ENCODE measurements around the gene HINT1. TPM values are rescaled to one million over a fixed set of nuclear protein-coding genes. Genes with fewer than 3 reads are reported as not detected.
"Not testable (repeated sequence)": the region's sequence is repeated elsewhere in the genome, so short reads cannot be mapped to it uniquely, and the experiment has no call there.

Gene HINT1
- total RNA-seq, 2 experiments from 2014 or later, result 372 to 379 TPM

DNA sequence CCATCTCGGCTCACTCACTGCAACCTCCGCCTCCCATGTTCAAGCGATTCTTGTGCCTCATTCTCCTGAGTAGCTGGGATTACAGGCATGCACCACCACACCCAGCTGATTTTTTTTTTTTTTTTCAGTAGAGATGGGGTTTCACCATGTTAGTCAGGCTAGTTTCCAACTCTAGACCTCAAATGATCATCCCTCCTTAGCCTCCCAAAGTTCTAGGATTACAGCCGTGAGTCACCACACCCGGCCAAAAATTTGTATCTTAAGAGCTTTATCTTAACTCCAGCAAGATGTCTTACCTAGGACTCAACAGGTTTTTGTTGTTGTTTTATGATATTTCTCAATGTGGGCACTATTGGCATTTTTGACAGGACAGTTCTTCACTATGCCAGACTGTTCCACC is 33.6 kb upstream of the HINT1 start:
- intact Hi-C loops (cut with micrococcal nuclease), result no loop called here
- Mint-ChIP-seq H3K9me3 (no peaks in the 10 kb centered on the region), H3K4me3 (no peak overlapping the region), H3K27me3 (ENCODE audit: low read depth) (no peaks in the 10 kb centered on the region), H3K27ac (no peak overlapping the region), H3K36me3 (ENCODE audit: low read depth) (peaks cover 6% of the 10 kb centered on the region), H3K4me1 (ENCODE audit: low read depth) (peaks cover 14% of the 10 kb centered on the region)
- CTCF ChIA-PET, result interaction anchor here (0.6 to 0.7 kb wide), 2 partner anchors 28 to 612 kb away, joined by 3 to 6 read pairs; no protein-coding TSS in a partner anchor
- DNase-seq, result no peak

DNA sequence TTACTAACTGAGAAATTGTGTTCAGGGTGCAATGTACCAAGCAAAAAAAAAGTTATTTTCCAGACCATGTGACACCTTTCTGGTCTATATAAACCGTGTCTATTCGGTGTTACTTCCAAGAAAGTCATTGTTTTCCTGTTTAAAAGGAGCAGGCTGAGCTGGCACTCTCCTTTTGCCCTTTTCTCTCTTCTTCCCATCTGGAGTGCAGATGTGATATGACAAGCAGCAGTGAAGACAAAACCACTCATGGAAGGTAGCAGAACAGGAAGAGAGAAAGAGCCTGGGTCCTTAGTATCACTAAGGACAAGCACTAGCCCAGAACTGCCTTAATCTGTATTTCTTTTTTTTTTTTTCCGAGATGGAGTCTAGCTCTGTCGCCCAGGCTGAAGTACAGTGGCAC is 31.3 kb upstream of the HINT1 start:
- DNase-seq, result no peak
- CTCF ChIA-PET, result no interaction called here
- Mint-ChIP-seq H3K36me3 (ENCODE audit: low read depth) (peaks cover 3% of the 10 kb centered on the region), H3K4me3 (no peak overlapping the region), H3K9me3 (no peaks in the 10 kb centered on the region), H3K27me3 (ENCODE audit: low read depth) (no peaks in the 10 kb centered on the region), H3K4me1 (ENCODE audit: low read depth) (peaks cover 17% of the 10 kb centered on the region), H3K27ac (no peak overlapping the region)
- intact Hi-C loops (cut with micrococcal nuclease), result no loop called here

DNA sequence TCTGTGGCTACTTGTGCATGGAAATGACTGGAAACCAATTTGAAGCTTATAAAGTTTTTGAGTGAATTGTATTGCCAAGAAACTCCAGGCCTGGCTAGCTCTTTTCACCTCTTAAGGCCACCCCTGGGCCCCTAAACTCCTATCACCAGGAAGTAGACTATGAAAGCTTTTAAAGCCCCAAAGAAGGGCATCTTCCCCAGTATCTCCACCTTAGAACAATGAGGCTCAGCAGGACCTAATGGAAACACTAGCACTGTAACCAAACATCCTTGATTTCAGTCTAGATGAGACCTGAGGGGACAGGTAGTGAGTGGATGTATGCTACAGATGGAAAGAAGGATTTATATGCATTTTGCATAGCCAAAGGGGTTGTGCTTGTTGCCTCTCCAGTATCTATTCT is 30.6 kb upstream of the HINT1 start:
- no peaks in the 10 kb centered on the region for H3K27me3 Mint-ChIP-seq (ENCODE audit: low read depth)
- DNase-seq, result no peak
- H3K4me1 Mint-ChIP-seq (ENCODE audit: low read depth), result peaks cover 17% of the 10 kb centered on the region
- H3K36me3 Mint-ChIP-seq (ENCODE audit: low read depth), result peaks cover 3% of the 10 kb centered on the region
- CTCF ChIA-PET, result interaction anchor here (0.5 kb wide), 1 partner anchor 355 kb away, joined by 5 read pairs; no protein-coding TSS in a partner anchor
- H3K27ac Mint-ChIP-seq, result no peak overlapping the region
- H3K4me3 Mint-ChIP-seq, result no peak overlapping the region
- no peaks in the 10 kb centered on the region for H3K9me3 Mint-ChIP-seq
- intact Hi-C loops (cut with micrococcal nuclease), result no loop called here

DNA sequence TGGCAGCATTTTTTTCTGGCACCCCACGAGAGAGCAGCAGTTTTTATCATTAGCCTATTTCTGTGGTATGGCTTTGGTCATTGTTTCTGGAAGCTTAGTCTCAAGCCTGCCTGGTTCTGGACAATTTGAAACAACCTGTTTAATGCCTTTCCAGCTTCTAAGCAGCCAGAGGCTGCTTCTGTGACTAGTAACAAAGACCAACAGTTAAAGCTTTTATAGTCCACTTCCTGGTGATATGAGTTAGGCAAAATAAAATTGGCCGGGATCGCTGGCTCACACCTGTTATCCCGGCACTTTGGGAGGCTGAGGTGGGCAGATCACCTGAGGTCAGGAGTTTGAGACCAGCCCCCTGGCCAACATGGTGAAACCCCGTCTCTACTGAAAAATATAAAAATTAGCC is 29.7 kb upstream of the HINT1 start:
- CTCF ChIA-PET, result interaction anchor here (1.0 kb wide), 1 partner anchor 20 kb away, joined by 4 read pairs; no protein-coding TSS in a partner anchor
- no peak for DNase-seq

DNA sequence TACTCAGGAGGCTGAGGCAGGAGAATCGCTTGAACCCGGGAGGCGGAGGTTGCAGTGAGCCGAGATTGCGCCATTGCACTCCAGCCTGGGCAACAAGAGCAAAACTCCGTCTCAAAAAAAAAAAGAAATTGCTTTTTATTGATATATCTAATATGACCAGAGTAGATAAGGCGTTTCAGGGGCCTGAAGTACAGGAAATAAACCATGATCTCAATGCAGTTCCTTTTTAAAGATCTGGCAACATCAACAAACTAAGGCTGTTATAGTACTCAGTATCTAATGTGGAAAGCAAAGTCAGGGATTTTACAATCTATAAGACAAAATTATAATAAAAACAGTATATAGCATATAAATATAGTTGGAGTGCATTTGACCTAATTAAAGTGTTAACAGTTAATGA is 28.8 kb upstream of the HINT1 start:
- H3K27me3 Mint-ChIP-seq (ENCODE audit: low read depth); DNase-seq; H3K9me3 Mint-ChIP-seq; H3K4me3 Mint-ChIP-seq; H3K36me3 Mint-ChIP-seq (ENCODE audit: low read depth); H3K27ac Mint-ChIP-seq; CTCF ChIA-PET: not testable (repeated sequence)
- intact Hi-C loops (cut with micrococcal nuclease), result loop anchor here (2.0 kb wide), 1 partner anchor 17 kb away; no protein-coding TSS in a partner anchor
- H3K4me1 Mint-ChIP-seq (ENCODE audit: low read depth), result peaks cover 17% of the 10 kb centered on the region

More for the DNA sequence above, 29.7 kb upstream of the HINT1 start:
- Mint-ChIP-seq H3K9me3 (no peaks in the 10 kb centered on the region), H3K27ac (no peak overlapping the region), H3K36me3 (ENCODE audit: low read depth) (peaks cover 1% of the 10 kb centered on the region), H3K4me3 (no peak overlapping the region), H3K4me1 (ENCODE audit: low read depth) (peaks cover 17% of the 10 kb centered on the region), H3K27me3 (ENCODE audit: low read depth) (no peaks in the 10 kb centered on the region)
- intact Hi-C loops (cut with micrococcal nuclease), result no loop called here

DNA sequence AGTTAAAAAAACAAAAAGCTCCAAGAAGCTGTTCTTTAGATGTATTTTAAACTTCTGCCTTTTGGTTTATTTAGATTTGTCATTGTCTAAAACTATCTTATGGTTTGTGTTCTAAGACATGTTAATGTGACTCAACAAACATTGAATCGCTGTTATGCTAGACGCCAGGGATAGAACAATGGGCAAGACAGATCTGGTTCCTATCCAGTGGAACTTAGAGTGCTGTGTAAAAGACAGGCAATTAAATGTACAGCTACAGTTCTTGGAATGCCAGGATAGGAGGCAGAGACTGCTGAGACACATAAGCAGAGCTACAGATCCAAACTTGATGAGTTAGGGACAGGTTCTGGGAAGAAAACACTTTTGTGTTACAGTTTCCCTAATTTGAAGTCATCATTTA is 28.1 kb upstream of the HINT1 start:
- no peaks in the 10 kb centered on the region for H3K27me3 Mint-ChIP-seq (ENCODE audit: low read depth)
- DNase-seq, result no peak
- H3K36me3 Mint-ChIP-seq (ENCODE audit: low read depth), result peaks cover 12% of the 10 kb centered on the region
- peaks cover 15% of the 10 kb centered on the region for H3K4me1 Mint-ChIP-seq (ENCODE audit: low read depth)
- H3K4me3 Mint-ChIP-seq, result no peak overlapping the region
- intact Hi-C loops (cut with micrococcal nuclease), result loop anchor here (2.0 kb wide), 1 partner anchor 16 kb away; no protein-coding TSS in a partner anchor
- H3K27ac Mint-ChIP-seq, result no peak overlapping the region
- CTCF ChIA-PET, result no interaction called here
- H3K9me3 Mint-ChIP-seq, result no peaks in the 10 kb centered on the region

DNA sequence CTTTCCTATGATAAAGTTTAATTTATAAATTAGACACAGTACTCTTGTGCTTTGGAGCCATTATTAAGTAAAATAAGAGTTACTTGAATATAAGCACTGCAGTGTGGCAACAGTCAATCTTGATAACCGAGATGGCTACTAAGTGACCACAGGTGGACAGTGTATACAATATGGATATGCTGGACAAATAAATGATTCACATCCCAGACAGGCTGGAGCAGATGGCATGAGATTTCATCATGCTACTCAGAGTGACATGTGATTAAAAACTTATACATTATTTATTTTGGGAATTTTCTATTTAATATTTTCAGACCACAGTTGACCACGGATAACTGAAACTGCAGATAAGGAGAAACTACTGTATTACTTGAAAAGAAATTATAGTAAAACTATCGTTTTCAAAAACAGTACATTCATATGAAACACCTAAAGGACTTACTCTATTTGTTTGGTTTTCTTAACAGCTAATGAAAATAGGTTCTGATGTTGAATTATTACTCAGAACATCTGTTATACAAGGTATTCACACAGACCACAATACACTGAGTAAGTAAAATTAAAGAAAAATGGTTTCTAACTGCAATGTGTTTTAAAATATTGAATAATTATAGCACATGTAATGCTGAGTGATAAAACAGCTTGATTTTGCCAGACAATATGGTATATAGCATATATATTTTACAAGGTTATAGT is 21.7 kb upstream of the HINT1 start:
- no peak for DNase-seq
- H3K27ac Mint-ChIP-seq, result no peak overlapping the region
- no peaks in the 10 kb centered on the region for H3K9me3 Mint-ChIP-seq
- intact Hi-C loops (cut with micrococcal nuclease), result no loop called here
- H3K36me3 Mint-ChIP-seq (ENCODE audit: low read depth), result peaks cover 19% of the 10 kb centered on the region
- CTCF ChIA-PET, result no interaction called here
- no peak overlapping the region for H3K4me3 Mint-ChIP-seq
- H3K4me1 Mint-ChIP-seq (ENCODE audit: low read depth), result peaks cover 2% of the 10 kb centered on the region
- no peaks in the 10 kb centered on the region for H3K27me3 Mint-ChIP-seq (ENCODE audit: low read depth)

DNA sequence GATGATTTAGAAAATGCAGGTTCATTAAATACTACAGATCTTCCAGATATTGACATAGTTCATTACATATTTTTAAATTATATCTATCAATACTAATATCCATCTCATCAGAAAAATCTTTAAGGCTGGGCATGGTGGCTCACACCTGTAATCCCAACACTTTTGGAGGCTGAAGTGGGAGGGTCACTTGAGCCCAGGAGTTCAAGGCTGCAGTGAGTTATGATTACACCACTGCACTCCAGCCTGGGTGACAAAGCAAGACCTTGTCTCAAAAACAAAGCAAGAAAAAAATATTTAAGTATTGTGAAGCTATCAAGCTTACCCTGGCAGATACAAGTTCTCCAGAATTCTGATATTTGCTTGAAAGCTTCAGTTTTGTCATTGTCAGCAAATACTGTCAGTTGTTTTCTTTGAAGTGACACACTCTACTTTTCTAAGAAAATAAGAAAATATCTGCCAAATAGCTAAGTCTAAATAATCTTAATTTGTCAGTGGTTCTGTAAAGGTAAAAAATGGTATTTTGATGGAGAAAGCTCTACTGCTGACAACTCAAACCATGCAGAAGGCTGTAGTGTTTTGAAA is 20.6 kb upstream of the HINT1 start:
- Mint-ChIP-seq H3K4me3 (no peak overlapping the region), H3K27ac (no peak overlapping the region), H3K9me3 (no peaks in the 10 kb centered on the region), H3K27me3 (ENCODE audit: low read depth) (no peaks in the 10 kb centered on the region), H3K4me1 (ENCODE audit: low read depth) (no peaks in the 10 kb centered on the region), H3K36me3 (ENCODE audit: low read depth) (peaks cover 20% of the 10 kb centered on the region)
- DNase-seq, result no peak
- intact Hi-C loops (cut with micrococcal nuclease), result no loop called here
- CTCF ChIA-PET, result no interaction called here

DNA sequence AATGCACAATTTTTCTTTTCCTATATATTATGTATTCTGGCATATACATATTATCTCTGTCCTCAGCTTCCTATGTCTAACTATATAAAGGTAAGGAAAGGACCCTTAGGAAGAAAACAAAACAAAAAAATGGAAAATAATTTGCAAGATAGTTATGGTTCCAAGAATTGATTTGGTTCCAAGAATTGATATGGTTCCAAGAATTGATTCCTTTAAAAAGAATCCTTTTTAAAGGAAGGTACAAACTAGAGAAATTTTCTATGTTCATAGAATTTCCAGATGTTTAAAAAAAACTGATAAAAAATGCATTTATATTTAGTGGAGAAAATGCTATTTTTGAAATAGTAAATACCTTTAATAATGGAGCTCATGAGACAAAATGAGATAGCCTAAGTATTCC is 17.8 kb upstream of the HINT1 start:
- intact Hi-C loops (cut with micrococcal nuclease), result no loop called here
- Mint-ChIP-seq H3K27me3 (ENCODE audit: low read depth) (no peaks in the 10 kb centered on the region), H3K27ac (no peak overlapping the region), H3K4me1 (ENCODE audit: low read depth) (peaks cover 5% of the 10 kb centered on the region), H3K4me3 (no peak overlapping the region), H3K36me3 (ENCODE audit: low read depth) (peaks cover 6% of the 10 kb centered on the region), H3K9me3 (no peaks in the 10 kb centered on the region)
- no peak for DNase-seq
- CTCF ChIA-PET, result interaction anchor here (0.6 to 0.8 kb wide), 2 partner anchors 69 to 188 kb away, joined by 3 read pairs; no protein-coding TSS in a partner anchor

DNA sequence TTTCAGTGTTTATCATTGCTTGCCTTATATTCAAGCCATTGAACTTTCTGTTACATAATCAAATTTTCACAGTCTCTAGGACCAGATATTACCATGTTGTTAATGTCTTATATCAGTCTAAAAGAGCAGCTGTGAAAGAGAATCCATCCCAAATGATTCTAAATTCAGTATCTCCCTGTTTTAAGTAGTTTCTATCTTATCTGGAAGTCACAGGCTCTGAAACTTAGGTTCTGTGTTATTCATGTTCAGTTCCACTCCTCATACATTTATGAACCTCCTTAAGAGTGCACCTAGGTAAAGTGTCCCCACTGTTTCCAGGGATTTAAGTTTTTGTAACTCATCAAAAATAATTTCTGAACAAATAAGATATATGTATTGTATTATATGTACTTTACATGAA is 15.4 kb upstream of the HINT1 start:
- Mint-ChIP-seq H3K36me3 (ENCODE audit: low read depth) (peaks cover 5% of the 10 kb centered on the region), H3K4me1 (ENCODE audit: low read depth) (peaks cover 16% of the 10 kb centered on the region), H3K4me3 (no peak overlapping the region), H3K9me3 (no peaks in the 10 kb centered on the region), H3K27me3 (ENCODE audit: low read depth) (no peaks in the 10 kb centered on the region), H3K27ac (no peak overlapping the region)
- intact Hi-C loops (cut with micrococcal nuclease), result no loop called here
- DNase-seq, result no peak
- CTCF ChIA-PET, result interaction anchor here (0.8 kb wide), 1 partner anchor 20 kb away, joined by 3 read pairs; no protein-coding TSS in a partner anchor

DNA sequence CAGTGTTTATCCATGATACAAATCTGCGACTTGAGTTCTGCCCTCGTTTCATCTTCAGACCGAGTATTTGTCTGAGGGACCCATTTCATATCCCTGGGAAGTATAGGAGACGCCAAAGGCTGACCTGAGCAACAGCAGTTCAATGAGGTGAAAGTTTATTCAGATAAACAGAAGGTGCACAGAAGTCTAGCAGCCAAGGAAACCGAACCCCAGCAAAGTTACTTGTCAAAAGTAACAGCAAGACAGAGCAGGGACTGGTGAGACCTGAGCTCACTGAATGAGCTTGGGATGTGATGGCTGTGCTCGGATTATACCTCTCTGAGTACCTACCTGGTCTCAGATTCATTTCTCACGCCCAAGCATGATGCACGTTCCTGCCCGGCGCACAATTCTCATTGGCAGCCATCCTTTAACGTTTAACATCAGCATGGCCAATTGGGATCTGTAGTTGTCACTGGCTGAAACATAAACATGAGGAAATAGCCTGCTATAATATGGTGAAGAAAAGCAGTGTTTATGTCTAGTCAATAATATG is 6.3 kb upstream of the HINT1 start:
- intact Hi-C loops (cut with micrococcal nuclease), result loop anchor here (2.0 to 5.0 kb wide), 3 partner anchors 361 to 625 kb away; partner anchors contain the start of gene FNIP1
- CTCF ChIA-PET, result no interaction called here
- Mint-ChIP-seq H3K27me3 (ENCODE audit: low read depth) (no peaks in the 10 kb centered on the region), H3K27ac (peak overlapping the region; percentile 92), H3K36me3 (ENCODE audit: low read depth) (peaks cover 4% of the 10 kb centered on the region), H3K4me1 (ENCODE audit: low read depth) (peaks cover 42% of the 10 kb centered on the region), H3K4me3 (peak overlapping the region; percentile 99), H3K9me3 (no peaks in the 10 kb centered on the region)
- DNase-seq, result peak; percentile 48

DNA sequence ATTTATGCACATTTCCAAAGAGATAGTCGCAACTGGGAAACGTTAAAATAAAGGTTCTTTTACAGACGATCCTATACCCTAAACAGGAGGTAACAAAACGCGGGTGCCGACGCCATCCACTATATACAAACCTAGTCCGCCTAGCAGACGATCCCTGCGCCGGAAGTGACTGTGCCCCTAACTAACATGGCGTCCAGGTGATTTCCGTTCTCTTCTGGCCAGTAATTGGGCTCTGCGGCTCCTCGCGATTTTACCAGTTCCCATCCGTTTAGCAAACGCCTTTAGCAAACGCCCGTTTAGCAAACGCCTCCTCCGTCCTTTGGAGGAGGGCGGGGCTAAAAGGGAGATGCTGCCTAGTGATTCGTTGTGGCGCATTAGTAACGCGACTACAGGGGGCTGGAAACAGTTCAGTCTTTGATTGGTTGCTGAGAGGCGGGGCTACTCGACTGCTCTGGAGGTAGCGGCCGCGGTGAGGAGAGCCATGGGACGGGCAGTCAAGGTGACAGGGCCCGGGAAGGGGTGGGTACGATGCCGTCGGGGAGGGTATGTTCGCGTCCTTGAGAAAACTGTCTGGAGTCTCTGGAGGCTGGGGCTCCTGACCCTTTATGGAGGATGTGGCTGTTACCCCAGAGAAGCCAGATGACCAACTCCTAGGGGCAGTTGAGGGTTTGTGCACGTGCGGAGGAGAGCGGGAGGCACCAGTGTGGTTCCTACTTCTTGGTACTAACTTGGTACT is 5.7 kb upstream of the HINT1 start, which contains the start of gene LYRM7:
TSS of gene LYRM7 (plus strand) at position 405 of the 736 bp plus-strand sequence. CDS start at position 482, 77 bp downstream.
- Mint-ChIP-seq H3K4me1 (ENCODE audit: low read depth) (peaks cover 44% of the 10 kb centered on the region), H3K27ac (peak within 1 kb of the TSS; percentile 92), H3K27me3 (ENCODE audit: low read depth) (no peaks in the 10 kb centered on the region), H3K4me3 (peak within 1 kb of the TSS; percentile 99), H3K9me3 (no peaks in the 10 kb centered on the region), H3K36me3 (ENCODE audit: low read depth) (peaks cover 4% of the 10 kb centered on the region)
- intact Hi-C loops (cut with micrococcal nuclease), result loop anchor here (1.0 to 5.0 kb wide), 10 partner anchors 39 to 626 kb away; partner anchors contain the start of genes FNIP1 and RAPGEF6
- peak; percentile 98 for DNase-seq
- CTCF ChIA-PET, result no interaction called here

Data from activated naive CD4-positive, alpha-beta T cell treated with anti-CD3 and anti-CD28 coated beads for 36 hours (primary cell).